GM23338 (cell line): ENCODE data around the gene SH3RF3. TPM values are rescaled to one million over a fixed set of nuclear protein-coding genes. Genes with fewer than 3 reads are reported as not detected.

Source experiments
- ATAC-seq: fragments of 200-7000 bp; cut with Tn5 transposase; 3 replicates; pipeline ENCODE4 v1.9.1; 2020
- DNase-seq: peaks from one replicate; pipeline ENCODE4 v3.0.0-alpha.2; 2015; ENCODE audit warnings: low spot score
- H2AFZ ChIP-seq: fragments of 200-600 bp; sonication (generic); 2 replicates; pipeline ENCODE4 v1.8.0; 2016; ENCODE audit warnings: antibody characterized with exemption, mild to moderate bottlenecking, moderate library complexity
- H3F3A ChIP-seq: fragments of 200-600 bp; sonication (generic); replicated peaks from 2 replicates; pipeline ENCODE4 v1.8.0; 2017; ENCODE audit warnings: antibody characterized with exemption, mixed run types, low read depth
- H3K27ac ChIP-seq: fragments of 200-600 bp; sonication (generic); 2 replicates; pipeline ENCODE4 v1.6.1; 2016; ENCODE audit warnings: low read depth
- H3K27me3 ChIP-seq: fragments of 200-600 bp; sonication (generic); 2 replicates; pipeline ENCODE4 v1.8.0; 2016; ENCODE audit warnings: mild to moderate bottlenecking, mixed run types, moderate library complexity; ENCODE audit not compliant: insufficient read depth
- H3K36me3 ChIP-seq: fragments of 200-600 bp; sonication (generic); 2 replicates; pipeline ENCODE4 v1.8.0; 2016; ENCODE audit warnings: mild to moderate bottlenecking; ENCODE audit not compliant: insufficient read depth
- H3K4me1 ChIP-seq: fragments of 200-600 bp; sonication (generic); 2 replicates; pipeline ENCODE4 v1.8.0; 2016; ENCODE audit warnings: mild to moderate bottlenecking, moderate library complexity; ENCODE audit not compliant: insufficient read depth
- H3K4me2 ChIP-seq: fragments of 200-600 bp; sonication (generic); 2 replicates; pipeline ENCODE4 v1.7.1; 2017; ENCODE audit warnings: mixed run types
- H3K4me3 ChIP-seq: fragments of 200-600 bp; sonication (generic); 2 replicates; pipeline ENCODE4 v1.6.1; 2016; ENCODE audit warnings: mixed run types
- H3K79me2 ChIP-seq: fragments of 200-600 bp; sonication (generic); replicated peaks from 2 replicates; pipeline ENCODE4 v1.8.0; 2017; ENCODE audit warnings: mild to moderate bottlenecking; ENCODE audit not compliant: insufficient read depth
- H3K9me2 ChIP-seq: fragments of 200-600 bp; sonication (generic); 2 replicates; pipeline ENCODE4 v1.8.0; 2017; ENCODE audit not compliant: insufficient read depth
- H4K20me1 ChIP-seq: fragments of 200-600 bp; sonication (generic); replicated peaks from 2 replicates; pipeline ENCODE4 v1.8.0; 2017; ENCODE audit warnings: mild to moderate bottlenecking; ENCODE audit not compliant: insufficient read depth
- H3K27ac Mint-ChIP-seq: 2 replicates; pipeline ENCODE4 v1.8.0; 2020; ENCODE audit warnings: inconsistent platforms, mild to moderate bottlenecking, moderate library complexity, mixed read lengths
- H3K27me3 Mint-ChIP-seq: 3 replicates; pipeline ENCODE4 v1.8.0; 2022; ENCODE audit warnings: low read depth, mild to moderate bottlenecking, moderate library complexity, mixed read lengths, inconsistent platforms; ENCODE audit not compliant: insufficient read depth, poor library complexity
- H3K36me3 Mint-ChIP-seq: 3 replicates; pipeline ENCODE4 v1.8.0; 2021; ENCODE audit warnings: low read depth, mild to moderate bottlenecking, inconsistent platforms, moderate library complexity, mixed read lengths
- H3K4me1 Mint-ChIP-seq: 3 replicates; pipeline ENCODE4 v1.8.0; 2020; ENCODE audit warnings: mild to moderate bottlenecking, inconsistent platforms, mixed read lengths
- H3K4me3 Mint-ChIP-seq: 3 replicates; pipeline ENCODE4 v1.8.0; 2021; ENCODE audit warnings: moderate library complexity, mild to moderate bottlenecking, inconsistent platforms, mixed read lengths
- H3K9me3 Mint-ChIP-seq: 3 replicates; pipeline ENCODE4 v1.8.0; 2020; ENCODE audit warnings: moderate library complexity, mild to moderate bottlenecking, inconsistent platforms, mixed read lengths
- CREB1 ChIP-seq: fragments of 250-450 bp; sonication (Bioruptor Pico); IDR thresholded peaks from 2 replicates; pipeline ENCODE4 v1.5.0; 2020; ENCODE audit warnings: low read depth, mild to moderate bottlenecking, moderate library complexity
- EZH2 ChIP-seq: fragments of 200-600 bp; sonication (generic); IDR thresholded peaks from one replicate; pipeline ENCODE4 v1.8.0; 2017; ENCODE audit warnings: antibody characterized with exemption, mild to moderate bottlenecking, low read depth; ENCODE audit not compliant: unreplicated experiment
- EZH2phosphoT487 ChIP-seq: fragments of 200-600 bp; sonication (generic); IDR thresholded peaks from one replicate; pipeline ENCODE4 v1.8.1; 2018; ENCODE audit warnings: antibody characterized with exemption; ENCODE audit not compliant: unreplicated experiment
- JUNB ChIP-seq: IDR thresholded peaks from one replicate; pipeline ENCODE4 v1.6.1; 2016; ENCODE audit warnings: antibody characterized with exemption; ENCODE audit not compliant: unreplicated experiment
- NANOG ChIP-seq: IDR thresholded peaks from 2 replicates; pipeline ENCODE4 v1.6.1; 2016; ENCODE audit warnings: antibody characterized with exemption, borderline replicate concordance
- POLR2AphosphoS5 ChIP-seq: IDR thresholded peaks from 2 replicates; pipeline ENCODE4 v1.6.1; 2016; ENCODE audit warnings: antibody characterized with exemption, low read depth
- STAT1 ChIP-seq: IDR thresholded peaks from one replicate; pipeline ENCODE4 v1.6.1; 2016; ENCODE audit warnings: antibody characterized with exemption; ENCODE audit not compliant: unreplicated experiment
- ZNF114 ChIP-seq: fragments of 250-450 bp; sonication (Bioruptor Pico); IDR thresholded peaks from 2 replicates; pipeline ENCODE4 v1.5.0; 2020; ENCODE audit warnings: mild to moderate bottlenecking, moderate library complexity
- ZNF331 ChIP-seq: fragments of 250-450 bp; sonication (Bioruptor Pico); IDR thresholded peaks from 2 replicates; pipeline ENCODE4 v1.5.0; 2020; ENCODE audit warnings: low read depth, mild to moderate bottlenecking, moderate library complexity
- polyA plus RNA-seq: library from polyadenylated mRNA; unstranded; fragments of >200 nt; fragmentation: Nextera tagmentation; extraction: Ambion mirVana; gene quantifications from 2 replicates; pipeline ENCODE4 v1.2.1, GENCODE V29; 2016
- total RNA-seq: library from RNA; depleted of rRNA; stranded (reverse); fragments of >200 nt; shearing (Covaris generic); gene quantifications from 2 replicates; pipeline ENCODE4 v1.2.3, GENCODE V29; 2014
- TF ChIP-seq, protein P1 (sequence below), 2 experiments: fragments of 200-600 bp in 1 of 2; sonication (generic) in 1 of 2; conservative IDR thresholded peaks; 2 replicates each; pipeline versions ENCODE4 v1.5.1 to v1.6.1; 2016 to 2017; ENCODE audit warnings: antibody characterized with exemption in 2 of 2, low read depth in 2 of 2, mild to moderate bottlenecking in 2 of 2, moderate library complexity in 1 of 2
- TF ChIP-seq, protein P2 (sequence below): IDR thresholded peaks from 2 replicates; pipeline ENCODE4 v1.6.1; 2016; ENCODE audit warnings: antibody characterized with exemption
- TF ChIP-seq, protein P3 (sequence below): fragments of 250-450 bp; sonication (Bioruptor Pico); IDR thresholded peaks from 2 replicates; pipeline ENCODE4 v1.5.0; 2020; ENCODE audit warnings: mild to moderate bottlenecking, moderate library complexity
- TF ChIP-seq, protein P4 (sequence below): IDR thresholded peaks from one replicate; pipeline ENCODE4 v1.6.1; 2018; ENCODE audit warnings: antibody characterized with exemption; ENCODE audit not compliant: unreplicated experiment

The SH3RF3 gene
- total and polyA plus RNA-seq, 2 experiments from 2014 or later, result 0.11 to 0.63 TPM

DNA sequence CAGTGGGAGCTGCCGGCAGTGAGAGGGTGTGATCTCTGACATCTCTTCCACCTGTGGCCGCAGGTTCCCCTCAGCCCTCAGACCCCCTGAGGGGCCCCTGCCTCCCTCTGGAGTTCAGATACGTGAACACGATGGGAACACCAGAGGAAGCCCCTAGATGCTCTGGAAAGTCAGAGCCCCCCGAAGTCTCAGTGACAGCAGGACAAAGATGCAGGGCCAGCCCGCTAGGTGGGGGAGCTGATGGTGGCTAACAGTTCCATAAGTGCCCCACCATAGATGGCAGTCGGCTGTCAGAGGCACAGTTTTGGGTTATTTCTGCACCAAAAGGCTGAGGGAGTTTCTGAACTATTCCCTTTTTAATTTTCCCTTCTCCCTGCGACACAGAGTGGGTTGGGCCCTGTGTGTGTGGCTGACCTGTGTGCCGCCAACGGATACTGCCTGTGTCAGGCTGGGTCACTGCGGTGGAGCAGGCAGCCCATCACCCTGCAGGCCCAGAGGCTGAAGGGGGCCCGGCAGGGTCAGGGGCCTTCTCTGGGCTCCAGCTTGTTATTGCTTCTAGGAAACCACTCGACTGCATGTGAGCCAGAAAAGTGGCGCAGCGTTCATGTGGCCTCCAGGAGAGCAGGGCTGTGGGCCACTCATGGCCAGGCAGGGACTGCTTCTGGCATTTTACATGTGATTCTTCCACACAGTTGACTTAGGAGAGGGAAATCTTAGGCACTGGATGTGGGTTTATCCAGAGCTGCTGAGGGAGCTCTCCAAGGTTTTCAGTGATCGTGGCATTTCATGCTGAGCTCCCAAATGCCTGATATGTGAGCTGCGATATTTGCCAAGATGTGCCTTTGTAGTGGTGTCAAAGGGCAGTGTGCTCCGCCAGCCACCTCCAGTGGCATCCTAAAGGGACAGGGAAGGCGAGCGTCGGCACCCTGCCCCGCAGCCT is 225.1 kb downstream of the SH3RF3 start:
- no peak overlapping the region for H3K4me3 Mint-ChIP-seq
- H3K79me2 ChIP-seq, result no peaks in the 10 kb centered on the region
- no peaks in the 10 kb centered on the region for H3K27me3 ChIP-seq
- H3K4me1 ChIP-seq, result no peaks in the 10 kb centered on the region
- TF ChIP-seq, protein P1, sequence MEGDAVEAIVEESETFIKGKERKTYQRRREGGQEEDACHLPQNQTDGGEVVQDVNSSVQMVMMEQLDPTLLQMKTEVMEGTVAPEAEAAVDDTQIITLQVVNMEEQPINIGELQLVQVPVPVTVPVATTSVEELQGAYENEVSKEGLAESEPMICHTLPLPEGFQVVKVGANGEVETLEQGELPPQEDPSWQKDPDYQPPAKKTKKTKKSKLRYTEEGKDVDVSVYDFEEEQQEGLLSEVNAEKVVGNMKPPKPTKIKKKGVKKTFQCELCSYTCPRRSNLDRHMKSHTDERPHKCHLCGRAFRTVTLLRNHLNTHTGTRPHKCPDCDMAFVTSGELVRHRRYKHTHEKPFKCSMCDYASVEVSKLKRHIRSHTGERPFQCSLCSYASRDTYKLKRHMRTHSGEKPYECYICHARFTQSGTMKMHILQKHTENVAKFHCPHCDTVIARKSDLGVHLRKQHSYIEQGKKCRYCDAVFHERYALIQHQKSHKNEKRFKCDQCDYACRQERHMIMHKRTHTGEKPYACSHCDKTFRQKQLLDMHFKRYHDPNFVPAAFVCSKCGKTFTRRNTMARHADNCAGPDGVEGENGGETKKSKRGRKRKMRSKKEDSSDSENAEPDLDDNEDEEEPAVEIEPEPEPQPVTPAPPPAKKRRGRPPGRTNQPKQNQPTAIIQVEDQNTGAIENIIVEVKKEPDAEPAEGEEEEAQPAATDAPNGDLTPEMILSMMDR (conservative IDR thresholded peaks at IDR 0.05; ENCODE audit: low read depth in 2 of 2), result no peak
- TF ChIP-seq, protein P2, sequence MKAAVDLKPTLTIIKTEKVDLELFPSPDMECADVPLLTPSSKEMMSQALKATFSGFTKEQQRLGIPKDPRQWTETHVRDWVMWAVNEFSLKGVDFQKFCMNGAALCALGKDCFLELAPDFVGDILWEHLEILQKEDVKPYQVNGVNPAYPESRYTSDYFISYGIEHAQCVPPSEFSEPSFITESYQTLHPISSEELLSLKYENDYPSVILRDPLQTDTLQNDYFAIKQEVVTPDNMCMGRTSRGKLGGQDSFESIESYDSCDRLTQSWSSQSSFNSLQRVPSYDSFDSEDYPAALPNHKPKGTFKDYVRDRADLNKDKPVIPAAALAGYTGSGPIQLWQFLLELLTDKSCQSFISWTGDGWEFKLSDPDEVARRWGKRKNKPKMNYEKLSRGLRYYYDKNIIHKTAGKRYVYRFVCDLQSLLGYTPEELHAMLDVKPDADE, result no peak
- no peak for TF ChIP-seq STAT1
- no peak for TF ChIP-seq EZH2phosphoT487
- no peak for TF ChIP-seq ZNF114
- no peak for TF ChIP-seq CREB1 (CRISPR knock-in tag)
- TF ChIP-seq, protein P3, sequence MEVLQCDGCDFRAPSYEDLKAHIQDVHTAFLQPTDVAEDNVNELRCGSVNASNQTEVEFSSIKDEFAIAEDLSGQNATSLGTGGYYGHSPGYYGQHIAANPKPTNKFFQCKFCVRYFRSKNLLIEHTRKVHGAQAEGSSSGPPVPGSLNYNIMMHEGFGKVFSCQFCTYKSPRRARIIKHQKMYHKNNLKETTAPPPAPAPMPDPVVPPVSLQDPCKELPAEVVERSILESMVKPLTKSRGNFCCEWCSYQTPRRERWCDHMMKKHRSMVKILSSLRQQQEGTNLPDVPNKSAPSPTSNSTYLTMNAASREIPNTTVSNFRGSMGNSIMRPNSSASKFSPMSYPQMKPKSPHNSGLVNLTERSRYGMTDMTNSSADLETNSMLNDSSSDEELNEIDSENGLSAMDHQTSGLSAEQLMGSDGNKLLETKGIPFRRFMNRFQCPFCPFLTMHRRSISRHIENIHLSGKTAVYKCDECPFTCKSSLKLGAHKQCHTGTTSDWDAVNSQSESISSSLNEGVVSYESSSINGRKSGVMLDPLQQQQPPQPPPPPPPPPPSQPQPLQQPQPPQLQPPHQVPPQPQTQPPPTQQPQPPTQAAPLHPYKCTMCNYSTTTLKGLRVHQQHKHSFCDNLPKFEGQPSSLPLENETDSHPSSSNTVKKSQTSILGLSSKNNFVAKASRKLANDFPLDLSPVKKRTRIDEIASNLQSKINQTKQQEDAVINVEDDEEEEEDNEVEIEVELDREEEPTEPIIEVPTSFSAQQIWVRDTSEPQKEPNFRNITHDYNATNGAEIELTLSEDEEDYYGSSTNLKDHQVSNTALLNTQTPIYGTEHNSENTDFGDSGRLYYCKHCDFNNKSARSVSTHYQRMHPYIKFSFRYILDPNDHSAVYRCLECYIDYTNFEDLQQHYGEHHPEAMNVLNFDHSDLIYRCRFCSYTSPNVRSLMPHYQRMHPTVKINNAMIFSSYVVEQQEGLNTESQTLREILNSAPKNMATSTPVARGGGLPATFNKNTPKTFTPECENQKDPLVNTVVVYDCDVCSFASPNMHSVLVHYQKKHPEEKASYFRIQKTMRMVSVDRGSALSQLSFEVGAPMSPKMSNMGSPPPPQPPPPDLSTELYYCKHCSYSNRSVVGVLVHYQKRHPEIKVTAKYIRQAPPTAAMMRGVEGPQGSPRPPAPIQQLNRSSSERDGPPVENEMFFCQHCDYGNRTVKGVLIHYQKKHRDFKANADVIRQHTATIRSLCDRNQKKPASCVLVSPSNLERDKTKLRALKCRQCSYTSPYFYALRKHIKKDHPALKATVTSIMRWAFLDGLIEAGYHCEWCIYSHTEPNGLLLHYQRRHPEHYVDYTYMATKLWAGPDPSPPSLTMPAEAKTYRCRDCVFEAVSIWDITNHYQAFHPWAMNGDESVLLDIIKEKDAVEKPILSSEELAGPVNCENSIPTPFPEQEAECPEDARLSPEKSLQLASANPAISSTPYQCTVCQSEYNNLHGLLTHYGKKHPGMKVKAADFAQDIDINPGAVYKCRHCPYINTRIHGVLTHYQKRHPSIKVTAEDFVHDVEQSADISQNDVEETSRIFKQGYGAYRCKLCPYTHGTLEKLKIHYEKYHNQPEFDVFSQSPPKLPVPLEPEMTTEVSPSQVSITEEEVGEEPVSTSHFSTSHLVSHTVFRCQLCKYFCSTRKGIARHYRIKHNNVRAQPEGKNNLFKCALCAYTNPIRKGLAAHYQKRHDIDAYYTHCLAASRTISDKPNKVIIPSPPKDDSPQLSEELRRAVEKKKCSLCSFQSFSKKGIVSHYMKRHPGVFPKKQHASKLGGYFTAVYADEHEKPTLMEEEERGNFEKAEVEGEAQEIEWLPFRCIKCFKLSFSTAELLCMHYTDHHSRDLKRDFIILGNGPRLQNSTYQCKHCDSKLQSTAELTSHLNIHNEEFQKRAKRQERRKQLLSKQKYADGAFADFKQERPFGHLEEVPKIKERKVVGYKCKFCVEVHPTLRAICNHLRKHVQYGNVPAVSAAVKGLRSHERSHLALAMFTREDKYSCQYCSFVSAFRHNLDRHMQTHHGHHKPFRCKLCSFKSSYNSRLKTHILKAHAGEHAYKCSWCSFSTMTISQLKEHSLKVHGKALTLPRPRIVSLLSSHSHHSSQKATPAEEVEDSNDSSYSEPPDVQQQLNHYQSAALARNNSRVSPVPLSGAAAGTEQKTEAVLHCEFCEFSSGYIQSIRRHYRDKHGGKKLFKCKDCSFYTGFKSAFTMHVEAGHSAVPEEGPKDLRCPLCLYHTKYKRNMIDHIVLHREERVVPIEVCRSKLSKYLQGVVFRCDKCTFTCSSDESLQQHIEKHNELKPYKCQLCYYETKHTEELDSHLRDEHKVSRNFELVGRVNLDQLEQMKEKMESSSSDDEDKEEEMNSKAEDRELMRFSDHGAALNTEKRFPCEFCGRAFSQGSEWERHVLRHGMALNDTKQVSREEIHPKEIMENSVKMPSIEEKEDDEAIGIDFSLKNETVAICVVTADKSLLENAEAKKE, result no peak
- no peak for TF ChIP-seq EZH2
- no peak for TF ChIP-seq JUNB
- TF ChIP-seq, protein P4, sequence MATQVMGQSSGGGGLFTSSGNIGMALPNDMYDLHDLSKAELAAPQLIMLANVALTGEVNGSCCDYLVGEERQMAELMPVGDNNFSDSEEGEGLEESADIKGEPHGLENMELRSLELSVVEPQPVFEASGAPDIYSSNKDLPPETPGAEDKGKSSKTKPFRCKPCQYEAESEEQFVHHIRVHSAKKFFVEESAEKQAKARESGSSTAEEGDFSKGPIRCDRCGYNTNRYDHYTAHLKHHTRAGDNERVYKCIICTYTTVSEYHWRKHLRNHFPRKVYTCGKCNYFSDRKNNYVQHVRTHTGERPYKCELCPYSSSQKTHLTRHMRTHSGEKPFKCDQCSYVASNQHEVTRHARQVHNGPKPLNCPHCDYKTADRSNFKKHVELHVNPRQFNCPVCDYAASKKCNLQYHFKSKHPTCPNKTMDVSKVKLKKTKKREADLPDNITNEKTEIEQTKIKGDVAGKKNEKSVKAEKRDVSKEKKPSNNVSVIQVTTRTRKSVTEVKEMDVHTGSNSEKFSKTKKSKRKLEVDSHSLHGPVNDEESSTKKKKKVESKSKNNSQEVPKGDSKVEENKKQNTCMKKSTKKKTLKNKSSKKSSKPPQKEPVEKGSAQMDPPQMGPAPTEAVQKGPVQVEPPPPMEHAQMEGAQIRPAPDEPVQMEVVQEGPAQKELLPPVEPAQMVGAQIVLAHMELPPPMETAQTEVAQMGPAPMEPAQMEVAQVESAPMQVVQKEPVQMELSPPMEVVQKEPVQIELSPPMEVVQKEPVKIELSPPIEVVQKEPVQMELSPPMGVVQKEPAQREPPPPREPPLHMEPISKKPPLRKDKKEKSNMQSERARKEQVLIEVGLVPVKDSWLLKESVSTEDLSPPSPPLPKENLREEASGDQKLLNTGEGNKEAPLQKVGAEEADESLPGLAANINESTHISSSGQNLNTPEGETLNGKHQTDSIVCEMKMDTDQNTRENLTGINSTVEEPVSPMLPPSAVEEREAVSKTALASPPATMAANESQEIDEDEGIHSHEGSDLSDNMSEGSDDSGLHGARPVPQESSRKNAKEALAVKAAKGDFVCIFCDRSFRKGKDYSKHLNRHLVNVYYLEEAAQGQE, result no peak
- TF ChIP-seq NANOG, result no peak
- TF ChIP-seq POLR2AphosphoS5, result no peak
- TF ChIP-seq ZNF331 (CRISPR knock-in tag), result no peak
- DNase-seq, result no peak
- H3K27ac Mint-ChIP-seq, result no peak overlapping the region
- H3K27me3 Mint-ChIP-seq, result peaks cover 1% of the 10 kb centered on the region
- 0 out of 2 replicates have a peak, but pooled peaks cover 4% of the 10 kb centered on the region for H3K9me2 ChIP-seq
- H3K36me3 Mint-ChIP-seq, result no peaks in the 10 kb centered on the region
- H3K4me2 ChIP-seq, result no peak overlapping the region
- H2AFZ ChIP-seq, result no peak overlapping the region
- peaks cover 4% of the 10 kb centered on the region for H3K4me1 Mint-ChIP-seq
- H3K9me3 Mint-ChIP-seq, result peaks cover 13% of the 10 kb centered on the region; the same call in 2 of the 3 replicates
- H4K20me1 ChIP-seq, result no peaks in the 10 kb centered on the region
- no peaks in the 10 kb centered on the region for H3K36me3 ChIP-seq
- no peak; the same call in 2 of the 3 replicates for ATAC-seq
- H3K27ac ChIP-seq, result no peak overlapping the region
- H3F3A ChIP-seq, result no peaks in the 10 kb centered on the region
- no peak overlapping the region for H3K4me3 ChIP-seq
